HG03135 (cell line): ENCODE measurements around the gene B3GNT3.

Experiments used
- ATAC-seq: cut with Tn5 transposase; IDR thresholded peaks from one replicate; pipeline ENCODE4 v1.9.1; 2021; ENCODE audit warnings: mild to moderate bottlenecking, moderate library complexity; ENCODE audit not compliant: unreplicated experiment

The B3GNT3 gene

DNA sequence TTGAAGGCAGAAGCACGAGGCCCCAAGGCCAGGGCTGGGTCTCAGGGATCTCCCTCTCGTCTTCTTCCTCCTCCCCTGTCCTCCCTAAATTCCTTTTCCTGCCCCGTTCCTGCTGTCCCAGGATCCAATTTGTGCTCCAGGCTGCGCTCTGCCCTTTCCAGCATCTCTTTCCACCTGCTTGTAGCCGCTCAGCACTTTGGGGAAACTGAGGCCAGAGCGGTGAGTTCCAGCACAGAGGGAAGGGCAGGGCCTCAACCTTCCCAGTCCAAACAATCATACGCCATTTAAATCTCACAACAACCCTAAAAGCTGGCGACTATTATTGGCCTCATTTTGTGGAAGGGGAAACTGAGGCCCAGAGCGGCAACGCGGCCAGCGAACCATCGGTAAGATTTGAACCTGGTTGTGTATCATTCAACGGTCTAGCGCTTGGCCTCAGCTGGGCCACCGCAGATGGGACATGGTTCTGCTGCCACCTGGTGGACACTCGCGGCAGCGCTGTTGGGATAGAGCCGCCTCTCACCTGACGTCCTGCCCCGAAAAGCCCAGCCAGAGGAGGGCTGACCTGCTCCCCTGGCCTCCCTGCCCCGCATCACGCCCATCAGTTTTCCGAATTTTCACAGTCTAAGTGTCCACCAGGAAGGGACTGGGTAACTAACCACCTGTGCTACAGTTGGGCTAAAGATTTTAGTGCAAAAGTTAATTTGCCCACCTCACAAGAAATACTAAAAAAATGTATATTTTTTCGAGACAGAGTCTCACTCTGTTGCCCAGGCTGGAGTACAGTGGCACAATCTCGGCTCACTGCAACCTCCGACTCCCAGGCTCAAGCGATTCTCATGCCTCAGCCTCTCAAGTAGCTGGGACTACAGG, 60.6 kb downstream of the B3GNT3 start:
- ATAC-seq = no peak

GRCh38 chr19:17859533-17860330, 64.8 kb downstream of the B3GNT3 start, which contains the start of gene RPL18A:
RPL18A (plus strand) TSS chr19:17859910; CDS start chr19:17859957, 47 bp downstream.
- peak; percentile 92 for ATAC-seq

DNA sequence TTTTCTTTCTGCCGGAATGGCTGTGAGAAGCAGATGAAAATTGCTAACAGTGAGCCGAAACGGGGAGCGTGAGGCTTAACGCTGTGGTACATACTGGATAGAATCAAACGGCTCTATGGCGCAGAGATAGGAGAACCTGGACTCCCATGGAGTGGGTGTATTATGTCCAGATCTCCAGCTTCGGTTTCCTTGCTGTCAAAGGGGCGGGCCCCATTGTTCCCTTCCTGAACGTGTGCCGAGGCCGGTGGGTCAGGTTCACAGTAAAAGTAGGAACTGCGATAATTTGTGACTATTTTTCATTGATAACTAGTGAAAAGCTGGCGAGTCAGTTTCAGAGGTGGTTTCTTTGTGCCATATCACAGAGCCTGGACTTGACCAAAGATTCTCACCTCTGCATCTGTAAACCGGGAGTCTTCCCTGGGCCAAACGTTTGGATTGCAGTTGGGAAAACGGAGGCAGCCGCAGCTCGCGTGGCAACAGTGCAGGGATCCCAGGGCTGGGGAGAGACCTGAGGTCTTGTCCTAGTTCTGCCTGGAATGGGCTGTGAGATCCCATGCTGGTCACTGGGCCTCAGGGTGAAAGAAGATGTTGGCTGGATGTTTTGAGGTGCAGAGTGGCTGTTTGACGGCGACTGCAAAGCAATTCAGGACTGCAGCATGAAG, 65.5 kb downstream of the B3GNT3 start:
- ATAC-seq = no peak

DNA sequence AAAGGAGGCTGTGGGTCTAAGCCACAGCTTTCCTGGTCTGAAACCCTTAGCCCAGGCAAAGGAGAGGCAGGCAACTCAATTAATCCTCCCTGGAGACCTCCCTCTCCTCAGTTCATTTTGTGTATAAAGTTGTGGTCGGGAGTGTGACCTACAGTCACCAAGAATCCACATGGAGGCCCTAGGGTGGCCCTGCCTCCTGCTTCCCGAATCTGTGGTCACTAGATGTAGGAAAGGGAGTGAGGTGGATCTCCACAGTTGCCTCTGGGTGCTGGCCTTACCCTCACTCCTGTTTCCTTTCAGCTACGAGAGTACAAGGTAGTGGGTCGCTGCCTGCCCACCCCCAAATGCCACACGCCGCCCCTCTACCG, 66.0 kb downstream of the B3GNT3 start:
- ATAC-seq = no peak

- no peak for ATAC-seq
Observed at GRCh38 chr19:17861542-17862402, 66.8 kb downstream of the B3GNT3 start.

DNA sequence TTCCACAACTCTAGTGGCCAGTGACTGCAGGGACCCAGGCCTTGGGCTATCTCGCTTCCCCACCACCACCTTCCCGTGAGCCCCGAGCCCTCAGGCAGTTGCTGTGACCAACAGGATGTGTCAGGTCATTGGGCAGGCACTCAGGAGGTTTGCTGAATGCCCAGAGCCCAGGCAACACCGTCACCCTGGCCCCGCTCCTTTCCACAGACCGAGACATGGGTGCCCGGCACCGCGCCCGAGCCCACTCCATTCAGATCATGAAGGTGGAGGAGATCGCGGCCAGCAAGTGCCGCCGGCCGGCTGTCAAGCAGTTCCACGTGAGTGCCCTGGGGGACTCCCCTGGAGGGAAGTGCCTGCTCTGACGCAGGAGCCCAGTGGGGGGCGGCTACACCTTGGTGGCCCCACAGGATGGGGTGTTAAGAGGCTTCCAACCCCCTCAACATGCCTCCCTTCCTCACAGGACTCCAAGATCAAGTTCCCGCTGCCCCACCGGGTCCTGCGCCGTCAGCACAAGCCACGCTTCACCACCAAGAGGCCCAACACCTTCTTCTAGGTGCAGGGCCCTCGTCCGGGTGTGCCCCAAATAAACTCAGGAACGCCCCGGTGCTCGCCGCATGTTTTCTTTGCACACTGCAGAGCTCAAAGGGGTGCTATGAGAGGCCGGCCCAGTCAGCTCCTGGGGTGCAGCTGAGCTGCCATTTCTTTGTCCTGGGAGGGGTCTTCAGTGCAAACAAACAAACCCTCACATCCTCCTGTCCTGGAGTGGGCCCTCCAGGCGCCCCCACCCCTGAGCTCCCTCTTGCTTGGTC, 68.0 kb downstream of the B3GNT3 start:
- ATAC-seq = no peak
